Measurements from ENCODE around the gene COL5A1.

DNA sequence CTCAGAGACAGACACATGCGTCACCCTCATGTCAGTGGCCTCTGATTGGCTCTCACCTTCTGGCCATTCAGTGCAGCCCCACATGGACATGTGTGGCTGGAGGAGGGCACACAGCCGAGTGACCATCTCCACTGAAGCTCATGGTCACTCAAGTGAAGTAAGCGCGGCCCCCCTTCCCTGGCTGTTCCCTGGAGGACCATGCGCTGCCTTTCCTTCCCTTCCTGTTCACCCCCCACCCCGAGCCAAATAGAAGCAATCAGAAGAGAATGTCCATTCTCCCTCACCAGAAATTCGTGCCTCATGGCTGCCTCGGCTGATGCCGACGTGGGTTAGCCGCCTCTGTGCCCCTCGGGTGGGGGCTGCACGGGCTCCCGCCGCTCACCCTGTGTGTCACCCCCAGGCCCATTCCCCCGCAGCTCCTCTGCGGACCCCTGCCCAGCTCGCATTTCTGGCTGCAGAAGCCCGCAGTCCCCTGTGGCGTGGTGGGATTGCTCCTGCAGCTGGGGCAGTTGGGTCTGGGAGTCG, 12.5 kb upstream of the COL5A1 start:
- TF ChIP-seq CTCF (IDR thresholded peaks at IDR 0.05; ENCODE audit: low read depth, low read length), result no peak
- TF ChIP-seq EZH2phosphoT487 (IDR thresholded peaks at IDR 0.05; ENCODE audit: low read depth), result no peak
